HCT116 (cell line): ENCODE results near the gene U2AF2. TPM values are rescaled to one million over a fixed set of nuclear protein-coding genes. Genes with fewer than 3 reads are reported as not detected.

Experiments used
- ATAC-seq: fragments of 200-7000 bp; cut with Tn5 transposase; 2 replicates; pipeline ENCODE4 v1.9.1; 2020; ENCODE audit warnings: mild to moderate bottlenecking, moderate library complexity
- Bru-seq: library from RNA; stranded (reverse); fragments of 400-500 nt; gene quantifications from one replicate; lab custom pipeline; 2021; lab: Mats Ljungman, UMichigan
- BruChase-seq, 2 experiments: library from RNA; stranded (reverse); fragments of 400-500 nt; gene quantifications; one replicate each; lab custom pipeline; 2021; lab: Mats Ljungman, UMichigan
- BruUV-seq: library from RNA; stranded (reverse); fragments of 400-500 nt; replicated peaks from 2 replicates; lab custom pipeline; 2021; lab: Mats Ljungman, UMichigan
- CTCF ChIA-PET: fragments of 300-600 bp; sonication (Branson Sonifier 250); formaldehyde crosslinking; loops from one replicate; lab custom pipeline; 2021; ENCODE audit warnings: antibody characterized with exemption; lab: Charles Lee
- POLR2A ChIA-PET: fragments of 300-600, 350-600 bp; sonication (Branson Sonifier 250); formaldehyde crosslinking; loops from one replicate; lab custom pipeline; 2021; ENCODE audit warnings: antibody characterized with exemption; lab: Charles Lee
- RAD21 ChIA-PET, 2 experiments: fragments of 300-600 bp; sonication (Branson Sonifier 250); formaldehyde crosslinking; loops; one replicate each; lab custom pipeline; 2023; ENCODE audit warnings: low total read pairs in 2 of 2; ENCODE audit not compliant: uncharacterized antibody in 2 of 2, unreplicated experiment in 2 of 2, low non-redundant PET in 1 of 2; lab: Charles Lee
- DNase-seq: peaks from one replicate; pipeline ENCODE4 v3.0.0-alpha.2; 2010; ENCODE audit warnings: low read depth, low spot score
- H2AFZ ChIP-seq: fragments of 200-600 bp; shearing (Covaris generic), sonication (generic); 2 replicates; pipeline ENCODE4 v1.6.1; 2017; ENCODE audit warnings: low read depth, mixed run types, mixed read lengths, antibody characterized with exemption, low read length; ENCODE audit not compliant: poor library complexity, severe bottlenecking
- H3K27ac ChIP-seq: 2 replicates; pipeline ENCODE4 v1.5.1; 2012; ENCODE audit warnings: low read depth, low read length
- H3K27me3 ChIP-seq: fragments of 200-600 bp; sonication (generic); 2 replicates; pipeline ENCODE4 v1.6.1; 2016; ENCODE audit warnings: mixed run types, low read length, mixed read lengths; ENCODE audit not compliant: insufficient read depth
- H3K36me3 ChIP-seq, 2 experiments: fragments of 200-500 bp in 1 of 2; fragments of 200-600 bp in 1 of 2; sonication (Bioruptor generic) in 1 of 2; sonication (generic) in 1 of 2; 2 replicates each; pipeline versions ENCODE4 v1.5.1 to v1.6.1; 2014 to 2016; ENCODE audit warnings: low read length in 2 of 2, inconsistent platforms in 1 of 2, mixed read lengths in 1 of 2, mixed run types in 1 of 2; ENCODE audit not compliant: insufficient read depth in 2 of 2, control insufficient read depth in 1 of 2
- H3K4me1 ChIP-seq, 2 experiments: fragments of 200-600 bp in 1 of 2; sonication (generic) in 1 of 2; 2 replicates each; pipeline versions ENCODE4 v1.5.1 to v1.6.1; 2012 to 2017; ENCODE audit warnings: low read length in 2 of 2, inconsistent platforms in 1 of 2, mild to moderate bottlenecking in 1 of 2, mixed read lengths in 1 of 2, mixed run types in 1 of 2, moderate library complexity in 1 of 2; ENCODE audit not compliant: insufficient read depth in 2 of 2, control insufficient read depth in 1 of 2
- H3K4me2 ChIP-seq: fragments of 200-600 bp; sonication (generic); 2 replicates; pipeline ENCODE4 v1.6.1; 2017; ENCODE audit warnings: mixed run types, low read length, mixed read lengths
- H3K4me3 ChIP-seq, 2 experiments: fragments of 200-600 bp in 1 of 2; sonication (generic) in 1 of 2; replicated peaks in 1 of 2; 2 replicates each; pipeline ENCODE4 v1.5.1; 2011 to 2016; ENCODE audit warnings: low read length in 2 of 2, control low read depth in 1 of 2, low read depth in 1 of 2, mild to moderate bottlenecking in 1 of 2, mixed read lengths in 1 of 2, mixed run types in 1 of 2
- H3K79me2 ChIP-seq: fragments of 200-600 bp; sonication (generic); 2 replicates; pipeline ENCODE4 v1.6.1; 2017; ENCODE audit warnings: mild to moderate bottlenecking, mixed run types, low read length, moderate library complexity, mixed read lengths; ENCODE audit not compliant: insufficient read depth
- H3K9ac ChIP-seq: fragments of 200-600 bp; sonication (generic); 2 replicates; pipeline ENCODE4 v1.6.1; 2016; ENCODE audit warnings: low read length, mixed read lengths
- H3K9me2 ChIP-seq: fragments of 200-600 bp; sonication (generic), shearing (Covaris generic); 2 replicates; pipeline ENCODE4 v1.6.1; 2017; ENCODE audit warnings: mixed run types, mild to moderate bottlenecking, moderate library complexity; ENCODE audit not compliant: insufficient read depth
- H3K9me3 ChIP-seq, 2 experiments: fragments of 200-500 bp in 1 of 2; fragments of 200-600 bp in 1 of 2; sonication (Bioruptor generic) in 1 of 2; sonication (generic) in 1 of 2; 2 replicates each; pipeline ENCODE4 v1.6.1; 2014 to 2017; ENCODE audit warnings: low read length in 2 of 2, mixed read lengths in 2 of 2, inconsistent platforms in 1 of 2, low read depth in 1 of 2, mild to moderate bottlenecking in 1 of 2, mixed run types in 1 of 2, moderate library complexity in 1 of 2; ENCODE audit not compliant: control insufficient read depth in 1 of 2, insufficient read depth in 1 of 2
- H4K20me1 ChIP-seq: fragments of 200-600 bp; sonication (generic), shearing (Covaris generic); 2 replicates; pipeline ENCODE4 v1.6.1; 2017; ENCODE audit warnings: mixed run types, mild to moderate bottlenecking, moderate library complexity; ENCODE audit not compliant: insufficient read depth
- ATF3 ChIP-seq: IDR thresholded peaks from 2 replicates; pipeline ENCODE4 v1.6.1; 2012
- EZH2 ChIP-seq: fragments of 200-600 bp; sonication (generic); IDR thresholded peaks from 2 replicates; pipeline ENCODE4 v1.6.1; 2017; ENCODE audit warnings: antibody characterized with exemption, mixed run types
- MAX ChIP-seq: IDR thresholded peaks from 2 replicates; pipeline ENCODE4 v1.6.1; 2012
- POLR2A ChIP-seq: IDR thresholded peaks from 2 replicates; pipeline ENCODE4 v1.7.0; 2011; ENCODE audit warnings: borderline replicate concordance; ENCODE audit not compliant: insufficient read depth, insufficient read length; ENCODE audit errors: extremely low read depth
- POLR2AphosphoS5 ChIP-seq: IDR thresholded peaks from 2 replicates; pipeline ENCODE4 v1.6.1; 2011; ENCODE audit warnings: mild to moderate bottlenecking, low read depth, low read length, moderate library complexity
- SIN3A ChIP-seq: IDR thresholded peaks from 2 replicates; pipeline ENCODE4 v1.6.1; 2012; ENCODE audit warnings: low read depth
- SP1 ChIP-seq: IDR thresholded peaks from 2 replicates; pipeline ENCODE4 v1.6.1; 2012; ENCODE audit warnings: low read depth
- SRF ChIP-seq: IDR thresholded peaks from 2 replicates; pipeline ENCODE4 v1.6.1; 2012; ENCODE audit warnings: low read depth
- TCF7L2 ChIP-seq: IDR thresholded peaks from 2 replicates; pipeline ENCODE4 v1.7.0; 2011; ENCODE audit warnings: borderline replicate concordance, inconsistent platforms; ENCODE audit not compliant: insufficient read depth, insufficient read length; ENCODE audit errors: extremely low read depth
- YY1 ChIP-seq: IDR thresholded peaks from 2 replicates; pipeline ENCODE4 v1.6.1; 2011; ENCODE audit warnings: low read length, low read depth, moderate library complexity, mild to moderate bottlenecking; ENCODE audit not compliant: insufficient replicate concordance; ENCODE audit errors: extremely low read depth
- ZFX ChIP-seq: fragments of 450-650 bp; IDR thresholded peaks from 2 replicates; pipeline ENCODE4 v1.6.1; 2017
- ZNF274 ChIP-seq: fragments of 200-500 bp; sonication (Bioruptor generic); IDR thresholded peaks from 2 replicates; pipeline ENCODE4 v1.6.1; 2014; ENCODE audit warnings: mild to moderate bottlenecking, low read depth, low read length, inconsistent platforms
- intact Hi-C: fragments of 100-400 bp; cut with micrococcal nuclease; formaldehyde crosslinking; loops from 2 replicates; pipeline ENCODE4 v1.10.0; 2022
- long read RNA-seq: library from polyadenylated mRNA; unstranded; transcript quantifications from one replicate; pipeline ENCODE4 v2.0.0, GENCODE V29; 2021; ENCODE audit not compliant: unreplicated experiment
- polyA plus RNA-seq: library from polyadenylated mRNA; unstranded; fragments of >200 nt; gene quantifications from 2 replicates; pipeline ENCODE4 v1.2.1, GENCODE V29; 2012; ENCODE audit warnings: missing spikeins
- total RNA-seq: library from RNA; stranded (reverse); gene quantifications from one replicate; pipeline ENCODE4 v1.2.1, GENCODE V29; 2021; ENCODE audit not compliant: unreplicated experiment

U2AF2 gene
- total RNA-seq (259 TPM), Bru-seq, nascent RNA (percentile 89 among the genes with signal in this experiment), BruChase-seq, experiment 1, labeled RNA remaining after a 6-hour chase (percentile 96 among the genes with signal in this experiment), BruChase-seq, experiment 2, labeled RNA remaining after a 2-hour chase (percentile 93 among the genes with signal in this experiment)
- 199 and 201 TPM in 2 replicates for polyA plus RNA-seq
- long read RNA-seq, partial matches to known transcripts = 2 of 16 reads
- long read RNA-seq, other reads (novel, unspliced or antisense) = 11 of 16 reads

GRCh38 chr19:55654868-55655647, at the start of gene U2AF2:
TSS of gene U2AF2 (plus strand) at chr19:55655035. CDS start at chr19:55655105, 70 bp downstream.
- CTCF ChIA-PET = interaction anchor here (0.6 to 1.6 kb wide), 14 partner anchors 12 to 678 kb away, joined by 3 to 24 read pairs (median 4); partner anchors contain the start of genes FIZ1, ZNF581, ZNF628 and ZNF865
- H3K4me1 ChIP-seq = peaks cover 18 to 29% of the 10 kb centered on the region in 2 experiments; a peak in 3 of 4 replicates
- H3K4me2 ChIP-seq = peak within 1 kb of the TSS; percentile 79
- H3K9me3 ChIP-seq = no peaks in the 10 kb centered on the region
- no peaks in the 10 kb centered on the region for H3K9me2 ChIP-seq
- no peaks in the 10 kb centered on the region for H3K27me3 ChIP-seq
- H3K9ac ChIP-seq = peak within 1 kb of the TSS; percentile 99
- intact Hi-C loops = no loop called here
- peak; percentile 87 for DNase-seq
- peak; percentile 86 for TF ChIP-seq POLR2AphosphoS5
- 0 out of 2 replicates have a peak, but pooled peaks have one; percentile 12 for TF ChIP-seq SIN3A
- TF ChIP-seq POLR2A = peak; percentile 59
- TF ChIP-seq TCF7L2 = no peak
- TF ChIP-seq ZFX = peak; percentile 74; the same call in 1 of the 2 replicates
- peak; percentile 94 for TF ChIP-seq YY1
- no peak for TF ChIP-seq EZH2
- TF ChIP-seq SP1 = no peak
- TF ChIP-seq SRF = no peak
- TF ChIP-seq ATF3 = no peak
- TF ChIP-seq MAX = peak; percentile 95
- TF ChIP-seq ZNF274 = no peak
- TF ChIP-seq, all 23 proteins: peak for 6
- H4K20me1 ChIP-seq = no peaks in the 10 kb centered on the region; the same call in 1 of the 2 replicates
- ChIA-PET RAD21 (no interaction called here), POLR2A (interaction anchor here (0.7 to 2.4 kb wide), 14 partner anchors 9 to 1787 kb away, joined by 3 to 15 read pairs (median 4); partner anchors contain the start of genes FIZ1, MYADM, PPP1R12C and TMEM238)
- peaks cover 9 to 14% of the 10 kb centered on the region in 2 experiments; a peak in 3 of 4 replicates for H3K36me3 ChIP-seq
- peak; percentile 62 for ATAC-seq
- BruUV-seq = no TSS peak
- H3K4me3 ChIP-seq = peak within 1 kb of the TSS; percentile 93 to 94
- H2AFZ ChIP-seq = no peak within 1 kb of the TSS
- peaks cover 49% of the 10 kb centered on the region for H3K79me2 ChIP-seq
- H3K27ac ChIP-seq = peak within 1 kb of the TSS; percentile 99
